Bronchial epithelial cell (primary cell): Measurements from ENCODE around the gene HOXB2. TPM values are rescaled to one million over a fixed set of nuclear protein-coding genes. Genes with fewer than 3 reads are reported as not detected.

Source experiments
- DNase-seq: peaks from one replicate; pipeline ENCODE4 v3.0.0-alpha.2; 2010; ENCODE audit warnings: low read depth
- FAIRE-seq: peaks from 2 replicates; lab custom pipeline; 2011; peaks lifted over from hg19 to GRCh38; lab: Jason Lieb, UNC
- H3K27me3 ChIP-seq: 2 replicates; pipeline ENCODE4 v1.5.1; 2011; ENCODE audit warnings: low read length; ENCODE audit not compliant: control insufficient read depth, insufficient read depth
- H3K36me3 ChIP-seq: 2 replicates; pipeline ENCODE4 v1.5.1; 2011; ENCODE audit warnings: low read length; ENCODE audit not compliant: control insufficient read depth, insufficient read depth
- H3K4me3 ChIP-seq: 2 replicates; pipeline ENCODE4 v1.5.1; 2011; ENCODE audit warnings: mild to moderate bottlenecking, low read depth, low read length, control low read depth
- CTCF ChIP-seq: IDR thresholded peaks from 2 replicates; pipeline ENCODE4 v1.5.1; 2011; ENCODE audit warnings: mild to moderate bottlenecking, moderate library complexity, low read length, control low read depth, inconsistent platforms; ENCODE audit not compliant: insufficient read depth, severe bottlenecking
- total RNA-seq: library from RNA; depleted of rRNA; stranded (reverse); fragments of >200 nt; gene quantifications from 2 replicates; pipeline ENCODE4 v1.2.1, GENCODE V29; 2014

HOXB2 gene
- total RNA-seq, 1 donor from 2014 or later: not detected

GRCh38 chr17:48543107-48543853 is 1.6 kb downstream of the HOXB2 start:
- FAIRE-seq (no peak), DNase-seq (peak; percentile 1)
- TF ChIP-seq CTCF: no peak
- H3K4me3 ChIP-seq: no peak overlapping the region
- peaks cover 66% of the 10 kb centered on the region for H3K27me3 ChIP-seq
- H3K36me3 ChIP-seq: no peaks in the 10 kb centered on the region

DNA sequence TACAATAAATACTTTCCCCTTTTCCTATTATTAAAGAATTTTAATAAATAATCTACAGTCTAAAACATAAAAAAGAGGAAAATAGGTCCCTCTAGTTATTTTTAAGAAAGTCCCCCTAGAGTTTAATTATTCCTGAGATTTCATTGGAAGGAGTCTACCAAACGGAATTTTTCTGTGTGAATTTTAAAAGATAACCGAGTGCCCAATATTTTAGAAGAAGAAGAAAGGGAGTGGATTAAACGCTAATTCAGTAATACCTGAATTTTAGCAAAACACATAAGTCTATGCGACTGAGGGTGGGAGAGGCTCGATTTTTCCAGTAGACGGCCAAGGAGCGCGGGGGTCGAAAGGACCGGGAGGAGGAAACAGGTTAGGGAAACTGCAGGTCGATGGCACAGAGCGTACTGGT is 2.2 kb downstream of the HOXB2 start:
- Histone ChIP-seq H3K27me3 (peaks cover 65% of the 10 kb centered on the region), H3K36me3 (no peaks in the 10 kb centered on the region), H3K4me3 (no peak overlapping the region)
- TF ChIP-seq CTCF: no peak
- DNase-seq (no peak), FAIRE-seq (no peak)

DNA sequence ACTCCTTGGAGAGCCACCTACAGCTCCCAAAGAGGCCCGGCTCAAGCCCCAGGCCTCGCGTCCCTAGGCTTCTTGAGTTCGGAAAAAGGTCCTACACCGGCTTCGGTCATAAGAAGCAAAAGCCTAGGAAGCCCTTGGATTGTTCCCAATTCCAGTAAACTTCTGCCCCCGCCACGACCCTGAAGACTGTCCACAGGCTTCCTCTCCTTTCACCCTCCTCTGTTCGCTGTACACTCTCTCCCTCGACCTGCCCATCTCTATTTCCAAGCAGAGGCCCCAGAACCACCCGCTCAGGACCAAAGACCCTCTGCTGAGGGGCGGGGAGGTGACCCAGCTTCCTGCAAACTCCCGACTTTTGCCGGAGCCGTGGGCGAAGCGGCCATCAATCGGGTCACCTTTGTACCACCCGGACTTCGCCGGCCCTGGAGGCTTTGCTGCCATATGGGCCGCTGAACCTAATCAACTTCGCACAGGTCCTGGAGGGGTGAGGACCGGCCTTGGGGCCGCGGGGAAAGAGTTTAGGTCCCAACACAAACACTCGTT is 2.7 kb downstream of the HOXB2 start:
- no peaks in the 10 kb centered on the region for H3K36me3 ChIP-seq
- TF ChIP-seq CTCF: no peak
- no peak overlapping the region for H3K4me3 ChIP-seq
- FAIRE-seq: no peak
- H3K27me3 ChIP-seq: peaks cover 60% of the 10 kb centered on the region
- no peak for DNase-seq

DNA sequence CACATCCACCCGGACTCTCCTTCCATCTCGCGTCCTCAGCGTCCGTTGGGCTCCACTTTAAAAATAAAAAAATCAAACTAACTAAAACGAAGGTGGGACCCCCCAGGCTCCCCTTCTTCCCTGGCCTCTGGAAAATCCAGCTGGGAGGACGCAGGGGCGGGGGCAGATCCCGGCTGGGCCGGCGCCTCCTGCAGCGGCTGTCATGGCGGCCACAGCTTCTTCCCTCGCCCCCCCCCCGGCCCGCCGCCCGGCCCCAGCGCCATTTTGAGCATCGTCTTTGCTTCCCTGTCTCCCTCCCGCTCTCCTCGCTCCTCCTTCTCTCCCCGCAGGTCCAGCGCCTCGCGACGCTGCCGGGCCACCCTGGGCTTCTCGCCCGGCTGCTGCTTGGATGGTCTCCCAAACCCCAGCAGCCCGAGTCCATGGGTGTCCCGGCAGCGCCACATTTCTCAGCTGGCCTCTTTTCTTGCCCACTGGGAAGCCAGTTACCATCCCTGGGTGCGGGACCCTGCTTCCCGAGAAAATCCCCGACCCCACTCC is 3.3 kb downstream of the HOXB2 start:
- Histone ChIP-seq H3K27me3 (peaks cover 56% of the 10 kb centered on the region), H3K4me3 (no peak overlapping the region), H3K36me3 (no peaks in the 10 kb centered on the region)
- TF ChIP-seq CTCF: no peak
- FAIRE-seq: no peak
- DNase-seq: no peak

- Histone ChIP-seq H3K4me3 (no peak overlapping the region), H3K36me3 (no peaks in the 10 kb centered on the region), H3K27me3 (peaks cover 50% of the 10 kb centered on the region)
- no peak for TF ChIP-seq CTCF
- FAIRE-seq: no peak
- no peak for DNase-seq
Measured at GRCh38 chr17:48541036-48541576, 3.8 kb downstream of the HOXB2 start.
